Upper lobe of left lung (tissue), 4 donors: ENCODE data around the gene UBE2L5.

Source experiments
- CTCF ChIP-seq, 6 experiments: fragments of 450-650 bp in 4 of 6; fragments of 200-600 bp in 2 of 6; sonication (generic) in 2 of 6; IDR thresholded peaks; one replicate each; pipeline ENCODE4 v1.5.1; 2016 to 2019; ENCODE audit warnings: antibody characterized with exemption in 6 of 6
- EP300 ChIP-seq, 4 donors: sonication (generic); formaldehyde crosslinking; IDR thresholded peaks; one replicate each; pipeline ENCODE4 v1.5.1; 2017; ENCODE audit warnings: antibody characterized with exemption in 4 of 4, control low read depth in 2 of 4
- POLR2A ChIP-seq, 4 donors: fragments of 450-650 bp; IDR thresholded peaks; one replicate each; pipeline ENCODE4 v1.5.1; 2016 to 2017; ENCODE audit warnings: antibody characterized with exemption in 4 of 4, mild to moderate bottlenecking in 2 of 4

- TF ChIP-seq CTCF (IDR thresholded peaks at IDR 0.05) (no peak), POLR2A (IDR thresholded peaks at IDR 0.05) (no peak), EP300 (IDR thresholded peaks at IDR 0.05) (no peak)
Observed at GRCh38 chr13:30440910-30441703, 18.8 kb downstream of the UBE2L5 start.
